Right cardiac atrium (tissue), 5 donors: ENCODE data around the gene NAIF1. TPM values are rescaled to one million over a fixed set of nuclear protein-coding genes. Genes with fewer than 3 reads are reported as not detected.
A peak's percentile ranks its signal among the peaks of the same experiment; 100 is the strongest.

Experiments used
- ATAC-seq, 2 donors: fragments of 200-7000 bp; cut with Tn5 transposase; one replicate each; pipeline versions ENCODE4 v1.8.0 to v1.9.1; 2020; ENCODE audit warnings: moderate library complexity in 2 of 2, mild to moderate bottlenecking in 1 of 2
- DNase-seq, 3 donors: peaks; one replicate each; pipeline ENCODE4 v3.0.0-alpha.2; 2020
- H3K27ac ChIP-seq: one replicate; pipeline ENCODE4 v1.5.1; 2013; ENCODE audit warnings: mild to moderate bottlenecking, low read length, control low read depth, moderate library complexity
- H3K27me3 ChIP-seq: one replicate; pipeline ENCODE4 v1.6.1; 2013; ENCODE audit not compliant: control insufficient read depth, insufficient read depth
- H3K4me1 ChIP-seq: one replicate; pipeline ENCODE4 v1.6.1; 2013; ENCODE audit warnings: low read length; ENCODE audit not compliant: control insufficient read depth, insufficient read depth
- H3K4me3 ChIP-seq: one replicate; pipeline ENCODE4 v1.5.1; 2013; ENCODE audit warnings: low read length, control low read depth
- H3K9me3 ChIP-seq: one replicate; pipeline ENCODE4 v1.6.1; 2013; ENCODE audit warnings: low read length; ENCODE audit not compliant: control insufficient read depth
- WGBS: extraction: QIAGEN DNeasy Blood & Tissue Kit; methylation state at CpG from one replicate; pipeline ENCODE4 v1.1.7; 2013; 5-methylcytosine and 5-hydroxymethylcytosine counted together
- intact Hi-C, 4 donors: fragments of 100-400 bp; cut with DNase I; formaldehyde crosslinking; loops; one replicate each; pipeline versions ENCODE4 v1.11.0 to v1.14.0; 2022 to 2023
- polyA plus RNA-seq: library from polyadenylated mRNA; stranded (reverse); fragments of 200-250 nt; gene quantifications from one replicate; pipeline ENCODE4 v1.2.3, GENCODE V29; 2013
- total RNA-seq, 4 donors: library from RNA; stranded (reverse); fragmentation: NEBNext Ultra II Directional; extraction: Animal tissue kit (Norgen Biotek cat#: 25700); gene quantifications; one replicate each; pipeline ENCODE4 v1.2.1, GENCODE V29; 2021
- donor health status: healthy with polysubstance abuse.
- donor health status: DM: no; HTN: yes; CAD: no.
- donor health status: DM: no; HTN: no; CAD: no.
- donor health status: DM: no; HTN: yes; CAD: no; lungs with severe emphysema.
- donor health status: DM: yes; HTN: yes; CAD: no.

NAIF1 gene
- total and polyA plus RNA-seq, 5 donors = 5.0 to 8.7 (median 6.1) TPM

DNA sequence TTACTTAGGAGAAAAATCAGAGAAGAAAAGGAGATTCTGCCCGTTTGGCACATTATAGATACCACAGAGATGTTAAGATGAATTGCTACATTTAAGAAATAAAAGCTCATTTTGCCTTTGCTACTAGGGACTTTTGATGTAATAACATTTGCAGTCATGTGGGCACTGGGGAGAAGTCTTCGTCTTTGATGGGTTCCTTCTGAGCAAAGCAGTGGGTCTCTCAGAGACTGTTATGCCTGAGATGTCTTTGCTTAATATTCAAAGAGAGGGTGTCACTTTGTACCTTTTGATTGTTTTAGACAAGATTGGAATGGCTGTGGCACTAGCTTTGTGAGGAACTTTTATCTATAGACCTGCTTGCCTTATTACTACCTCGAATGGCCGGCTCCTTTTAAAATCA, 25.9 kb upstream of the NAIF1 start:
- Histone ChIP-seq H3K27me3 (no peaks in the 10 kb centered on the region), H3K4me3 (no peak overlapping the region), H3K9me3 (no peaks in the 10 kb centered on the region), H3K4me1 (peaks cover 22% of the 10 kb centered on the region), H3K27ac (peak overlapping the region; percentile 87)
- ATAC-seq (no peak), DNase-seq (no peak)
- intact Hi-C loops = no loop called here
- 59% methylated on average over 4 of the region's 4 CpGs for WGBS

DNA sequence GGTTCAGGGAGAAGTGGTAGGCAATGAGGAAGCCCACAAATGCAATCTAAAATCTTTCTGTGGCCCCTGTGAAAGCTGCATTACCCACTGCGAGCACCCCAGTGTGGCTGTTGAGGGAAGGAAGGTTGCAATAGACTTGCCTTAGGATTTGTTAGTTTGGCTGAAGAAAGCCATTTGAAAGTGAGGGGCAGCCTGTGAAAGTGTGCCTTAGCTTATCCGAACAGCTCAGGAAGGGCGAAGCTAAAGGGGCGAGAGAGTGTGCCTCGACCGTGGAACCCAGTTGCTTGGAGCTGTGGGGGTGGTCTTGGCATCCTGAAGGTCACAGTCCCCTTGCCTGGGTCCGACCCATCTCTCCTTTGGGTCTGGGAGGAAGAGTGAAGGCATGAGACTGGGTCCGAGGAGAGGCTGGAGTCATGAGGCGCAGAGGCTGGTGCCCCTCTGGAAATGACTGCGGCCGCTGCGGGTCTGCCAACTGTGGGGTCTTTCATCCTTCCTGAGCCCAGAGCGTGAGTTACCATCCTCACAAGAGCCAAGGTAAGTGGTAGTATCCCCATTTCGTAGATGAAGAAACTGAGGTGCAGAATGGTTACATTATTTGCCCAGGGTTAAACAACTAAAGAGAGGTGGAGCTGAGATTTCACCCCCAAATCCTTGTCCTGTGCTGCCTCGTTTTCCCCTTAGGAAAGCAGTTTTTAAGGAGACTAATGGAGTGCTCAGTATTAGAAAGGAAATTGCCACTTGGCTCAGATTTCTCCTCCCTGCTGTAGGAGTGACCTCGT, 25.3 kb upstream of the NAIF1 start:
- no peak overlapping the region for H3K27ac ChIP-seq
- ATAC-seq = no peak
- no peaks in the 10 kb centered on the region for H3K9me3 ChIP-seq
- no peaks in the 10 kb centered on the region for H3K27me3 ChIP-seq
- intact Hi-C loops = no loop called here
- peaks cover 19% of the 10 kb centered on the region for H3K4me1 ChIP-seq
- DNase-seq = peak in 1 of 3 donors; percentile 58
- H3K4me3 ChIP-seq = no peak overlapping the region
- WGBS = 81% methylated on average over 16 of the region's 16 CpGs

DNA sequence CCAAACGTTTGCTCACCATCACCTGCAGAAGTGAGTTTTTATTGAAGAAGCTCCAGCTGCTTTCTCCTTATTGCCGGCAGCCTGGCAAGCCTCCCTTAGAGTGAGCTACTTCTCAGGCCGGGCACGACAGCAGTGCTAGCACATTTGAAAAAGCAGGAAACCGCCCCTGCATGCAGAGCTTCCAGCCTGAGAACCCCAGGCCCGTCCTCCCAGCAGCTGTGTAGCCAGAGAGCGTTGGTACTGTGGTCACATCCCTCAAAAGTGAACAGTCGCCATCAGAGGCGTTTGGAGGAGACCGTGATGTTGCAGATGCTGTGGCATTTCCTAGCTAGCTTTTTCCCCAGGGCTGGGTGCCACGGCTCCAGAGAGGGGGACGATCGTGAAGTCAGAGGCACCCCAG, 24.5 kb upstream of the NAIF1 start:
- Histone ChIP-seq H3K9me3 (no peaks in the 10 kb centered on the region), H3K4me3 (no peak overlapping the region), H3K27ac (no peak overlapping the region), H3K4me1 (peaks cover 17% of the 10 kb centered on the region), H3K27me3 (no peaks in the 10 kb centered on the region)
- no peak for ATAC-seq
- 28% methylated on average over 13 of the region's 13 CpGs for WGBS
- intact Hi-C loops = no loop called here
- DNase-seq = peak in 1 of 3 donors; percentile 48

DNA sequence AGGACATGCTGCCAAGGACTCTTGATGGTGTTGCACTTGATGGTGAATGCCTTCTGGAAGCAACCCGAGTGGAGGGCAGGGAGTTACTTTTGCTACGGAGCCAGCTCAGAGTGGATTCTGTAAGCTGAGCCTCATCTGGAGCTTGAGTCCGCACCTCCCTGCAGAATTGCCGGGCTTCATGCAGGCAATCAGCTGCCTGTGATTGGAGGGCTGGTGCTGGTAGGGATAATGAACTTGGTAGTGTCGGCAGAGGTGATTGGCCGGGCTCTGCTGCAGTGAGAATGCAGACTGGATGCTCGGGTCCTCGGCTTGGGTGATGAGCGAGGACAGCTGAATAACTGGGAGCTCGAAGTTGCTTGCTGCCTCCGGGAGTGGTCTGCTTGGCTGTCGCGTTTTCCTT, 24.0 kb upstream of the NAIF1 start:
- DNase-seq = peak; percentile 73 to 91 (median 87)
- intact Hi-C loops = no loop called here
- Histone ChIP-seq H3K4me1 (peaks cover 17% of the 10 kb centered on the region), H3K27me3 (no peaks in the 10 kb centered on the region), H3K27ac (peak overlapping the region; percentile 36), H3K4me3 (no peak overlapping the region), H3K9me3 (no peaks in the 10 kb centered on the region)
- peak in 1 of 2 donors; percentile 56 for ATAC-seq
- WGBS = 22% methylated on average over 13 of the region's 13 CpGs

DNA sequence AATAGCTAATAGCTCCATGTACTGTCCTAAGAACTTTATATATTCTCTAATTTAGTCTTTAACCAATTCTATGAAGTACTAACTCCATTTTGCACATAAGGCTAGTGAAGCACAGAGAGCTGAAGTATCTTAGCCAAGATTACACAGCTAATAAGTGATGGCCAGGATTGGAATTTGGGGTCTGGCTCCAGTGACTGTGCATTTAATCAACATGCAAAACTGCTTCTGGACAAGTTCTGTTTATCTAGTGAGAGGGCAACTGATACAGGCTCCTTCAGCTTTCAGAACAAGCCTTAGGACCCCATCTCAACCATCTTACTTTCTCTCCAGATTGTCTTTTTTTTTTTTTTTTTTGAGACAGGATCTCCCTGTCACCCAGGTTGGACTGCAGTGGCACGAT, 22.2 kb upstream of the NAIF1 start:
- intact Hi-C loops = no loop called here
- DNase-seq (no peak), ATAC-seq (no peak)
- H3K27ac ChIP-seq = no peak overlapping the region
- H3K4me3 ChIP-seq = no peak overlapping the region
- no peaks in the 10 kb centered on the region for H3K27me3 ChIP-seq
- no peaks in the 10 kb centered on the region for H3K9me3 ChIP-seq
- peaks cover 10% of the 10 kb centered on the region for H3K4me1 ChIP-seq
- 89% methylated on average over 1 of the region's 1 CpG for WGBS

DNA sequence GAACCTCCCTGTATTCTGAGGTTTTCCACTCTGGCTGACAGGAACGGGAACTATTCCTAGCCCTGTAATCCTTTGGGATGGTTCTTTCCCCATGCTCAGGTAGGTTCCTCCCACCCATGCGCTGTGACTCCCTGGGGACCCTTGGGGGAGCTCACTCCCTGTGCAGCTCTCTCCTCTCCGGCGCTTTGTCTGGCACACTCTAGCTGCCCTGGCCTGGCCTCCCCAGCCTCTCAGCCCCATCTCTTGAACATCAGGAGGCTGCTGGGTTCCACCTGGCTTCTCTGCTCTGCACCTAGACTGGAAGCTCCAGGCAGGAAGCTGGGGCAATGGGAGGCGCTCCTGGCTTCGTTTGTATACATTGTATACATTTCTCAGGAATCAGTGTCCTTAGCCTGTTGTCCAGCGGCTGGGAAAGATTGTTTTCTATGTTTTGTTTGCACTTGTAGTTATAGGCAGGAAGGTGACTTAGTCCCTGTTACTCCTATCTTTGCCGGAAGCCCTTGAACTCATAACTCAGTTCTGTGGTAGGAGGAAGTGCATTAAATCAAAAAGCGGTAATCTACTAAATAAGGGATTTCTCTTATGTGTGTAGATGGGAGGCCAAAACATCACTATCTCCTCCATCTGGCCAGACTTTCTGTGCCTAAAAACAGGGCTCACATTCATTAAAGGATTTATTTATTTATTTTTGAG, 21.3 kb upstream of the NAIF1 start:
- WGBS = 72% methylated on average over 9 of the region's 9 CpGs
- peak in 1 of 3 donors; percentile 28 for DNase-seq
- ATAC-seq = no peak
- H3K9me3 ChIP-seq = no peaks in the 10 kb centered on the region
- intact Hi-C loops = no loop called here
- H3K4me1 ChIP-seq = peaks cover 10% of the 10 kb centered on the region
- H3K27ac ChIP-seq = no peak overlapping the region
- no peak overlapping the region for H3K4me3 ChIP-seq
- no peaks in the 10 kb centered on the region for H3K27me3 ChIP-seq

DNA sequence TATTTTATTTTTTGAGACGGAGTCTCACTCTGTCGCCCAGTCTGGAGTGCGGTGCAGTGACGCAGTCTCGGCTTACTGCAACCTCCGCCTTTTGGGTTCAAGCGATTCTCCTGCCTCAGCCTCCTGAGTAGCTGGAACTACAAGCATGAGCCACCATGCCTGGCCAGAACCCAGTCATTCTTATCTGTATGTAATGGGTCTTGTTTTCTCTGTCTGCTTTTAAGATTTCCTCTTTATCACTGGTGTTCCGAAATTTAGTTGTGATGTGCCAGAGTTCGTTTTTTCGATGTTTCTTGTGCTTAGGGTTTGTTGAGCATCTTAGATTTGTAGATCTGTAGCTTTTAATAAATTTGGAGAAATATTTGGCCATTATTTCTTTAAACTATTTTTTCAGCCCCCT, 20.1 kb upstream of the NAIF1 start:
- Histone ChIP-seq H3K27ac (no peak overlapping the region), H3K4me1 (peaks cover 9% of the 10 kb centered on the region), H3K27me3 (no peaks in the 10 kb centered on the region), H3K9me3 (no peaks in the 10 kb centered on the region), H3K4me3 (no peak overlapping the region)
- no peak for DNase-seq
- intact Hi-C loops = no loop called here
- no peak for ATAC-seq
- WGBS = 72% methylated on average over 10 of the region's 10 CpGs

DNA sequence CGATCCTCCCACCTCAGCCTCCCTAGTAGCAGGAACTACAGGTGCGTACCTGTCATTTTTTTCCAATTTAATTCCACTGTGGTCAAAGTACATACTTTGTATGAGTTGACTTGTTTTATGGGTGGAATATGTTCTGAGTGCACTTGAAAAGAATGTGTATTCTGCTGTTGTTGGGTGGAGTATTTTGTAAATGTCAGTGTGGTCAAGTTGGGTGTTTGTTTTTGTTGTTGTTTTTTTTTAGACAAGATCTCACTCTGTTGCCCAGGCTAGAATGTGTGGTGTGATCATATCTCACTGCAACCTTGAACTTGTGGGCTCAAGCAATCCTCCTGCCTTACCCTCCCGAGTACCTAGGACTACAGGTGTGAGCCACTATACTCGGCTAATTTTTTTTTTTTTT, 18.8 kb upstream of the NAIF1 start:
- no peak for ATAC-seq
- WGBS = 93% methylated on average over 4 of the region's 4 CpGs

DNA sequence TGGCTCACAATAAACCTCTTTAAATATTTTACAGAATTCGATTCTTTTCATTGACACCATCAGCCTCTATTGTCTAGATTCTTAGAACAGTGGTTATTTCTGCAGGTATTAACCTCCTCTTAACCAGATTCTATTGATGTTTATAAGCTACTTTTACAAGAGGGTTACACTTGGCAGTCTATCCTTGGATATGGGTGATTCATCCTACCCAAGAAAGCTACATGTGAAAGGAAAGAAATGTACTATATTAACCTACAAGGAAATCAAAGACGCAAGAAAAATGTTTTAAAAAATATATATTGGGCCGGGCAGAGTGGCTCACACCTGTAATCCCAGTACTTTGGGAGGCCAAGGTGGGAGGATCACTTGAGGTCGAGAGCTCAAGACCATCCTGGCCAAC, 17.6 kb upstream of the NAIF1 start:
- Histone ChIP-seq H3K4me3 (no peak overlapping the region), H3K27ac (no peak overlapping the region), H3K9me3 (no peaks in the 10 kb centered on the region), H3K4me1 (peaks cover 2% of the 10 kb centered on the region), H3K27me3 (no peaks in the 10 kb centered on the region)
- intact Hi-C loops = no loop called here
- 93% methylated on average over 4 of the region's 4 CpGs for WGBS
- no peak for ATAC-seq
- DNase-seq = no peak

More for the DNA sequence above, 18.8 kb upstream of the NAIF1 start:
- Histone ChIP-seq H3K9me3 (no peaks in the 10 kb centered on the region), H3K27me3 (no peaks in the 10 kb centered on the region), H3K27ac (no peak overlapping the region), H3K4me3 (no peak overlapping the region), H3K4me1 (peaks cover 3% of the 10 kb centered on the region)
- intact Hi-C loops = no loop called here
- no peak for DNase-seq

DNA sequence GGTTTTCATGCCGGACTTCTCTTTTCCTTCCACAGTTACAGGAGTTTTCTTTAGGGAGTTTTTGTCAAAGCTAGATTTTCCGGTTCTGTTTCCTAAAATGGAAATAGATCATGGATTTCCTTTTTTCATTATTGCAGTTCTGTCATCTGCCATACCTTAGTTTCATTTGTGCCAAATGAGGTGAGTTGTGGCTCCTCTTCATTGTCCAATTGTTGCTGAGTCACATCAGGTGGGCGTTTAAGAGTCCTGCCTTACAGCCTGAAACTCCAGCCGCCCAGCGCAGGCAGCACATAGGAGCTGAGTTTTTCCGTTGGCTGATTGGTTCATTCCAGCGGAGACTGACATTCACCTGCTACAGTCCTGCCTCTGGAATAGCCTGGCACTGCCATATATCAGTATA, 15.0 kb upstream of the NAIF1 start:
- WGBS = 60% methylated on average over 7 of the region's 7 CpGs
- H3K9me3 ChIP-seq = no peaks in the 10 kb centered on the region
- H3K4me3 ChIP-seq = no peak overlapping the region
- intact Hi-C loops = no loop called here
- no peaks in the 10 kb centered on the region for H3K27me3 ChIP-seq
- H3K4me1 ChIP-seq = peaks cover 6% of the 10 kb centered on the region
- H3K27ac ChIP-seq = no peak overlapping the region
- DNase-seq (no peak), ATAC-seq (no peak)

DNA sequence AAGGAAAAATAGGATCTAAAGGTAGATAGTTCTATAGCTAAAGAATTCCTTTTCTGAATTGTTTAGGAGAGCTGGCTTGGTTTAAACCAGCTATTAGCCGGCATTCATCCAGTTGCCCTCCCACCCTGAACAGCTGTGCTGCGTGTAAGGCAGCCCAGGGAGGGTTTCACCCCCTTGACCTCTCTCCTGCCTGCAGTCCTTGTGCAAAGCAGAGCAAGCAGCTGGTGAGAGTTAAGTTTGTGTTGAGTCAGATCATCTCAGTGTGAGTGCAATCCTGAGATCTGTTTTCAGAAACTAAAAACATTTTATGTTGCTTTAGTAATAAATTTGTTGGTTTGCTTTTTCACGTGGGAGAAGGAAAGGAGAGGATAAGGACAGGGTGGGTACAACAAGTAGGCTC, 13.9 kb upstream of the NAIF1 start:
- no peak overlapping the region for H3K4me3 ChIP-seq
- DNase-seq (peak in 2 of 3 donors; percentile 61 to 71), ATAC-seq (peak; percentile 39 to 59)
- no peaks in the 10 kb centered on the region for H3K9me3 ChIP-seq
- H3K27me3 ChIP-seq = no peaks in the 10 kb centered on the region
- no peak overlapping the region for H3K27ac ChIP-seq
- H3K4me1 ChIP-seq = peaks cover 6% of the 10 kb centered on the region
- intact Hi-C loops = no loop called here
- 47% methylated on average over 3 of the region's 3 CpGs for WGBS
